ENCODE results near the gene RNF17. TPM values are rescaled to one million over a fixed set of nuclear protein-coding genes. Genes with fewer than 3 reads are reported as not detected.
"Not testable (repeated sequence)": the region's sequence is repeated elsewhere in the genome, so short reads cannot be mapped to it uniquely, and the experiment has no call there.

The RNF17 gene
- total RNA-seq, 1 donor from 2014 or later, result not detected

- Mint-ChIP-seq H3K4me3 (ENCODE audit: unreplicated experiment) (no peak overlapping the region), H3K36me3 (ENCODE audit: low read depth) (peaks cover 3% of the 10 kb centered on the region), H3K27me3 (ENCODE audit: low read depth) (peaks cover 44% of the 10 kb centered on the region), H3K9me3 (ENCODE audit: low read depth) (peaks cover 11% of the 10 kb centered on the region), H3K27ac (ENCODE audit: unreplicated experiment) (no peak overlapping the region), H3K4me1 (ENCODE audit: low read depth) (no peaks in the 10 kb centered on the region)
- DNase-seq (ENCODE audit: low spot score), result no peak
- TF ChIP-seq CTCF (IDR thresholded peaks at IDR 0.05), result no peak
Measured at GRCh38 chr13:24788538-24788937, 24.6 kb downstream of the RNF17 start.

GRCh38 chr13:24802074-24802473 is 38.1 kb downstream of the RNF17 start:
- Mint-ChIP-seq H3K36me3 (ENCODE audit: low read depth) (no peaks in the 10 kb centered on the region), H3K9me3 (ENCODE audit: low read depth) (no peaks in the 10 kb centered on the region), H3K27ac (ENCODE audit: unreplicated experiment) (no peak overlapping the region), H3K4me3 (ENCODE audit: unreplicated experiment) (no peak overlapping the region), H3K4me1 (ENCODE audit: low read depth) (no peaks in the 10 kb centered on the region), H3K27me3 (ENCODE audit: low read depth) (peaks cover 30% of the 10 kb centered on the region)
- no peak for DNase-seq (ENCODE audit: low spot score)
- TF ChIP-seq CTCF (IDR thresholded peaks at IDR 0.05), result no peak

- no peak for DNase-seq (ENCODE audit: low spot score)
- Mint-ChIP-seq H3K27me3 (ENCODE audit: low read depth) (peaks cover 8% of the 10 kb centered on the region), H3K36me3 (ENCODE audit: low read depth) (peaks cover 1% of the 10 kb centered on the region), H3K9me3 (ENCODE audit: low read depth) (peaks cover 15% of the 10 kb centered on the region), H3K4me1 (ENCODE audit: low read depth) (no peaks in the 10 kb centered on the region), H3K27ac (ENCODE audit: unreplicated experiment) (no peak overlapping the region), H3K4me3 (ENCODE audit: unreplicated experiment) (no peak overlapping the region)
- no peak for TF ChIP-seq CTCF (IDR thresholded peaks at IDR 0.05)
Measured at GRCh38 chr13:24821207-24821606, 57.2 kb downstream of the RNF17 start.

GRCh38 chr13:24822640-24823039 is 58.7 kb downstream of the RNF17 start:
- Mint-ChIP-seq H3K9me3 (ENCODE audit: low read depth) (peaks cover 15% of the 10 kb centered on the region), H3K27me3 (ENCODE audit: low read depth) (peaks cover 6% of the 10 kb centered on the region), H3K4me1 (ENCODE audit: low read depth) (no peaks in the 10 kb centered on the region), H3K36me3 (ENCODE audit: low read depth) (peaks cover 1% of the 10 kb centered on the region), H3K4me3 (ENCODE audit: unreplicated experiment) (no peak overlapping the region), H3K27ac (ENCODE audit: unreplicated experiment) (no peak overlapping the region)
- no peak for DNase-seq (ENCODE audit: low spot score)
- TF ChIP-seq CTCF (IDR thresholded peaks at IDR 0.05), result no peak

- H3K4me1 Mint-ChIP-seq (ENCODE audit: low read depth); H3K27me3 Mint-ChIP-seq (ENCODE audit: low read depth); H3K27ac Mint-ChIP-seq (ENCODE audit: unreplicated experiment); DNase-seq (ENCODE audit: low spot score); H3K4me3 Mint-ChIP-seq (ENCODE audit: unreplicated experiment); H3K36me3 Mint-ChIP-seq (ENCODE audit: low read depth): not testable (repeated sequence)
- peaks cover 15% of the 10 kb centered on the region for H3K9me3 Mint-ChIP-seq (ENCODE audit: low read depth)
Measured at GRCh38 chr13:24823122-24823710, 59.2 kb downstream of the RNF17 start.

- no peaks in the 10 kb centered on the region for H3K9me3 Mint-ChIP-seq (ENCODE audit: low read depth)
- H3K4me3 Mint-ChIP-seq (ENCODE audit: unreplicated experiment), result no peak overlapping the region
- no peaks in the 10 kb centered on the region for H3K36me3 Mint-ChIP-seq (ENCODE audit: low read depth)
- no peak for DNase-seq (ENCODE audit: low spot score)
- peaks cover 6% of the 10 kb centered on the region for H3K27me3 Mint-ChIP-seq (ENCODE audit: low read depth)
- no peak overlapping the region for H3K27ac Mint-ChIP-seq (ENCODE audit: unreplicated experiment)
- no peaks in the 10 kb centered on the region for H3K4me1 Mint-ChIP-seq (ENCODE audit: low read depth)
- no peak for TF ChIP-seq CTCF (IDR thresholded peaks at IDR 0.05)
Measured at GRCh38 chr13:24827799-24828198, 63.8 kb downstream of the RNF17 start.
